ENCODE results near the gene PALLD. TPM values are rescaled to one million over a fixed set of nuclear protein-coding genes. Genes with fewer than 3 reads are reported as not detected.
"Not testable (repeated sequence)": the region's sequence is repeated elsewhere in the genome, so short reads cannot be mapped to it uniquely, and the experiment has no call there.

PALLD gene
- total RNA-seq, 1 donor from 2014 or later: 8.1 TPM

DNA sequence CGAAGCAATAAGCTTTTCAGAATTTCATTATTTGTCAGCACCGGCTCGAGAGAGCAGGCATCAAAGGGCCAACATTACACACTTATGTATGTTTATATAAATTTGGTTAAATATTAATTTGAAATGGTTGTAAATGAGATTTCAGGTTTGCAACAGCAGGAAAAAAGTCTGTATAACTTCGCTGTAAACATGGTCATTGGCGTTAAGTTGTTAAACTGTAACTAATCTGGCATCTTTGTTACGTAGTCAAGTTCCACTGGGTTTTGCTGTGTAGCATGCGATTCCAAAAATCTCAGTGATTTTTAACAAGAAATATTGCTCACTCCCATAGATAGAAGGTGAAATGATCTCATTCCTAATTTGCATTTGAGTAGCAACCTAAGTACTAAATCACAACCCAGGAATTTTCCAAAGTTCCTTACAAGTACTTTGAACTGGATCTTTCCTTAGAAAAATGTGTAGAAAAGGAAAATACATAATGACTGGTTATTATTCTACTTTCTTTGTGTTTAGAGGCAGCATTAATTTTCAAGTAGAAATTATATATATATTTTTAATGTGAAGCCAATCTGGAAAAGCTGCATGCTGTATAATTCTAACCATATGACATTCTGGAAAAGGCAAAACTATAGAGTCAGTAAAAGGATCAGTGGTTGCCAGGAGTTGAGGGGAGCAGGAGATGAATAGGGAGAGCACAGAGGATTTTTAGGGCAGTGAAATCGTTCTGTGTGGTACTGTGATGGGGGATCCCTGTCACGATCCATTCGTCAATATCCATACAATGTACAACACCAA lies 291.1 kb downstream of the PALLD start:
- no peak for DNase-seq (ENCODE audit: low read depth in 2 of 2)

- DNase-seq (ENCODE audit: low read depth in 2 of 2): no peak
Observed at GRCh38 chr4:168790898-168791297, 294.0 kb downstream of the PALLD start.

DNA sequence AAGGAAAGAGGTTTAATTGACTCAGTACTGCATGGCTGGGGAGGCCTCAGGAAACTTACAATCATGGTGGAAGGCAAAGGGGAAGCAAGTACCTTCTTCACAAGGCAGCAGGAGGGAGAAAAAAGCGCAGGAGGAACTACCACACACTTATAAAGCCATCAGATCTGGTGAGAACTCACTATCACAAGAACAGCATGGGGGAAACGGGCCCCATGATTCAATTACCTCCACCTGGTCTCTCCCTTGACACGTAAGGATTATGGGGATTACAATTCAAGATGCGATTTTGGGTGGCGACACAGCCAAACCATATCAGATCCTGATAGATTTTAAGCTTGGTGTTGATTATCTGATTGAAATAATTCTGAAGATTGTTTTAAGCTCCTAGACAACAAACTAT lies 294.5 kb downstream of the PALLD start:
- DNase-seq (ENCODE audit: low read depth in 2 of 2): no peak

- no peak for DNase-seq (ENCODE audit: low read depth in 2 of 2)
Observed at GRCh38 chr4:168793542-168793941, 296.7 kb downstream of the PALLD start.

DNA sequence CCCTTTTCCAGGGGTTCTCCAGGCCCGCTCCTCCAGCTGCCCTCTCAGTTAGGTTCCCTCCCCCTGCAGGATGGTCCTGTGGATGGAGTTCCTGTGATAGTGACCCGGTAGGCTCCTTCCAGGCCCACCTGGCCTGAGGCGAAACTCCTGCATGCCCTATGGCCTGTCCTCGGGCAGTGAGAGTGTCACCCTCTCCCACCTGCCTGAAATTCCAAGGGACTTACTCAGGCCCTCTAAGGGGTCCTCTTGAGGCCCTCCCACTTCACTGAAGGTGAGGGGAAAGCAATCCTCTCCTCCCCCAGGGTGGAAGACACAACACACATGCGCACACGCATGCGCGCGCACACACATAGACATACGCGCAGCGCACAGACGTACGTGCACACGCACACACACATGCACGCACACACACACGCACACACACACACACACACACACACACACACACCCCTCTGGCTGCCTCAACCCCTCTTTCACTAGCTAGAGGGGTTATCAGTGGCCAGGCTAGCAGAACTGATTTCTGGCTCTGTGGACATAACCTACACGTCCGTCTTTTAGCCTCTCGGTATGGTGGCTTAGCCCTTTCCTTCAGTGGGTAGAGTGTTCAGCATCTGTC lies 297.3 kb downstream of the PALLD start:
- no peak for DNase-seq (ENCODE audit: low read depth in 2 of 2)

GRCh38 chr4:168794881-168795280 lies 298.0 kb downstream of the PALLD start:
- DNase-seq (ENCODE audit: low read depth in 2 of 2): no peak

GRCh38 chr4:168795346-168795745 lies 298.5 kb downstream of the PALLD start:
- no peak for DNase-seq (ENCODE audit: low read depth in 2 of 2)

DNA sequence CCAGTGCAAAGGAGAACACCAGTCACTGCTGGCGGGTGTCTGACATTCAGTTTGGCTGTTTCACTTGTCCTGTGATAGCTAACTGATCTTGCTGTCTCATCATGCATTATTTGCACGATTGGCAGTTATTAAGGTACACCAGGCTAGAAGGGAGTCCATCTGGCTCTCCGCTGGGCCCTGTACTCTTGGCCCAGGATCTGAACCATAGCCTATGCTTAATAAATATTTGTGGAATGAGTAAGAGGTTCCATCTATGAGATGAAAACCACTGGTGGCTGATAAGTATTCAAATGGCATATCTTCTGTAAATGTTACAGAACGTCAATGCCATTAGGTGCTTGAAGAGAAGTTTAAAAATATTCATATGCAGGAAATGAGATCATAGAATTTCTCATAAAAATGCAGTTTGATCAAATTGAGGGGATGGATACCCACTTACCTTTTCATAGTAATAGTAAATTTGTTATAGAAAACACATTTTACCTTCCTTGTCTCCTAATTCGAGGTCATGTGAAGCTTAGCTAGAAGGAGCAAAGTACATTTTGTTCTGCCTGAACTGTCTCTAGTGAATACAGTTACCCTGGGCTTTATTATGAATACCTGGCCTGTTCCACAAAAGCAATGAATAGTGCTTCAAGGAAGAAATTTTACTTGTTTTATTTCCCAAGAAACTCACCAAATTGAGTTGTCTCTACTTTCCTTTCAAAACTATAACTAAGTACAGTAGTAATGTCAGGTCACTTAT lies 299.7 kb downstream of the PALLD start:
- peak; percentile 51 to 67 for DNase-seq (ENCODE audit: low read depth in 2 of 2)

DNA sequence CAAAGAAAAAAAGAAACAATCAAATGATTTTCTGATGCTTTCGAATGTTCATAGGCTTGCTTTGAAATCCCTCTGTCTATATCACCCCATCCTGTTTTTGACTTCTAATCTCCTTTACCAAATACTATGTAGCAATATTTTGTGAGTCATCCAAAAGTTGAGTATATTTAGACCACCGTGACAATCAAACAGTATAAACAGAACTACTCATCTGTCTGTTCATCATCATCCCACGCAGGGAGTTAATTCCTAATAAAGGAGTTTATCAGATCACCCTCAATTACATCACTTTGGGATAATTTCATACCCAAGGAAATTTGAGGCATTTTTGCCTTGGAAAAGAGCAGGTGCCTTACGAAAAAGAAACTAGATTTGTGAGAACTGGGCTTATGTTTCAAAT lies 300.3 kb downstream of the PALLD start:
- DNase-seq (ENCODE audit: low read depth in 2 of 2): peak; percentile 74 to 87

- DNase-seq (ENCODE audit: low read depth in 2 of 2): peak; percentile 80 to 83
Observed at GRCh38 chr4:168797738-168798375, 301.0 kb downstream of the PALLD start.

DNA sequence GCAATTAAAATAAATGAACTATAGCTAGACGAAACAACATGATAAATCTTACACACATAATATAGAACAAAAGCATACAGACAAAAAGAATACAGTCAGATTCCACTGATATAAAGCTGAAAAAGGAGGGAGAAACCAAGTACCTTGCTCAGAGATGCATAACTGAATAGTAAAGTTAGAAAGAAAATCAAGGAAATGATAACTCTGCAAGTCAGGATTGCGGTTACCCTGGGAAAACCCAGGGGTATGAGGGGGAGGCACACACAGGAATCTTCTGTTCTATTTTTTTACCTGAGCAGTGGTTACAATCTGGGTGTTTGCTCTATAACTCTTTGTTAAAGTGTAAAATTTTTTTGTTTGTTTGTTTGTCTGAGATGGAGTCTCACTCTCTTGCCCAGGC lies 304.1 kb downstream of the PALLD start:
- no peak for DNase-seq (ENCODE audit: low read depth in 2 of 2)

DNA sequence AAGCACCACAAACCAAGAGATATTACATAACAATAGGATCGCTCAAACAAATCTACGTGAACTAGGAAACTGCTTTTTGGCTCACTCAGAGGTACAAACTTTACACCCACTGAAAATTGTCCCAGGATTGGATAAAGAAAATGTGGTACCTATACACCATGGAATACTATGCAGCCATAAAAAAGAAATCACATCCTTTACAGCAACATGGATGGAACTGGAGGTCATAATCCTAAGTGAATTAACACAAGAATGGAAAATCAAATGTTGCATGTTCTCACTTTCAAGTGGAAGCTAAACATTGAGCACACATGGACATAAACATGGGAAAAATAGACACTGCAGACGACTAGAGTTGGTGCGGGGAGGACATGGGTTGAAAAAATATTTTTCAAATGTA lies 305.4 kb downstream of the PALLD start:
- DNase-seq (ENCODE audit: low read depth in 2 of 2): no peak

DNA sequence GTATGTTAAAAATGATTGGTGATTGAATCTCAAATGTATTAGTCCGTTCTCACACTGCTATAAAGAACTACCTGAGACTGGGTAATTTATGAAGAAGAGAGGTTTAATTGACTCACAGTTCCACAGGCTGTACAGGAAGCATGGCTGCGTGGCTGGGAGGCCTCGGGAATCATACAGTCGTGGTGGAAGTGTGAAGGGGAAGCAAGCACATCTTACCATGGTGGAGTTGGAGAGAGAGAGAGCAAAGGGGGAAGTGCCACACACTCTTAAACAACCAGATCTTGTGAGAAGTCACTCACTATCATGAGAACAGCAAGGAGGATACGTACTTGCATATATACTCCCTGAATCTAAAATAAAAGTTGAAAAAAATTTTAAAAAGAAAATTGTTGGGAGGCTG lies 306.2 kb downstream of the PALLD start:
- not testable (repeated sequence) for DNase-seq (ENCODE audit: low read depth in 2 of 2)

- peak; percentile 76 to 96 for DNase-seq (ENCODE audit: low read depth in 2 of 2)
Observed at GRCh38 chr4:168803732-168804131, 306.9 kb downstream of the PALLD start.

- DNase-seq (ENCODE audit: low read depth in 2 of 2): no peak
Observed at GRCh38 chr4:168804146-168804545, 307.3 kb downstream of the PALLD start.

DNA sequence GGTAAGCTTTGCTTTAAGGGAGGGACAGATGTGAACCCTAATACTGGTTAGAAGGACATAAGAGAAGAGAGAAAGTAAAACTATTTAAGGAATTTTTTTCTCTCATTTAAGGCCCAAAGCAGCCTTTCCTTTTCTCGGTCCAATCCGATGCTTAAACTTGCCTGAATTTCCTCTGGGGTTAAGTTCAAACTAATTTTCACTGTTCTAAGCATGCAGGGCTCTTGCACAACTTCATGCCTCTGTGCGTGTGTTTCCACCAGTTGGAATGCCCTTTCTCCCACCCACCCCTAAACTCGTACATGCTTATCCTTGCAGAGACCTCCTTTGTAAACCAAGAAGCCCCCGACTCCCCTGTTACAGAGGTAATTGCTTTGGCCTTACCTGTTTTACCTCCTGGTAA lies 308.5 kb downstream of the PALLD start:
- no peak for DNase-seq (ENCODE audit: low read depth in 2 of 2)

GRCh38 chr4:168806247-168806646 lies 309.4 kb downstream of the PALLD start:
- DNase-seq (ENCODE audit: low read depth in 2 of 2): not testable (repeated sequence)

DNA sequence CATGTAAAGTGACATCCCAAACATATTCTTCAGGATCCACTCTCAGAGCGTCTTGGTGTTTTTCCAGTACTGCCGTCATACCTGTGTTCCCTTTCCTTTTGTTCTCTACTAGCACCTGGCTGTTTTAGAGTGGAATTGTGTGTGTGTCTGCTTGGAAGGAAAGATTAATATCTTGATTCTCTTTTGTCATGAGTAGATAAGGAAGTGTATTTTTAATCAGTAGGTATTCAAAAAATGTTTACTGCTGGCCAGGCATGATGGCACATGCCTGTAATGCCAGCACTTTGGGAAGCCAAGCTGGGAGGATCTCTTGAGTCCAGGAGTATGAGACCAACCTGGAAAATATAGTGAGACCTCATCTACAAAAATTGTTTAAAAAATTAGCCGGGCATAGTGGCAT lies 314.4 kb downstream of the PALLD start:
- DNase-seq (ENCODE audit: low read depth in 2 of 2): no peak

- DNase-seq (ENCODE audit: low read depth in 2 of 2): peak; percentile 10 to 77
Observed at GRCh38 chr4:168811786-168812651, 315.2 kb downstream of the PALLD start.

DNA sequence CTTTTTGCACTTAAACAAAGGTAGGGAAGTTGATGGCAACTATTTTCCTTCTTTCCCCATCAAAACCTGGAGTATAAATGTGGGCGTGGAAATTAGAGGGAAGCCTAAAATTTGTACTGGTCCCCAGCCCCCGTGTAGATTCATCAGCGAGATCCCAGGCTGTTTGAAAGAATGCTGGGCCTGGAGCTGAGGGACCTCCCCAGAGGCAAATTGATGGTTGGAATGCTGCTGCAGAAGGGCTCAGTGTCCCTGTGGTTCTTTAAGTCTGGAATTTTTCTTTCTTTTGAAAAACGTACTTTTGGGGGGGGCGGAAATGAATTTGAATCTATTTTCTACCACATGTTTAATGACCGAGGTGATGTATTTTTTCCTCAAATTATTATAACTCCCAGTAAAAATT lies 316.0 kb downstream of the PALLD start:
- no peak for DNase-seq (ENCODE audit: low read depth in 2 of 2)

GRCh38 chr4:168813890-168814289 lies 317.0 kb downstream of the PALLD start:
- no peak for DNase-seq (ENCODE audit: low read depth in 2 of 2)
